GM23338 (cell line): ENCODE results near the gene MANEAL. TPM values are rescaled to one million over a fixed set of nuclear protein-coding genes. Genes with fewer than 3 reads are reported as not detected.
A peak's percentile ranks its signal among the peaks of the same experiment; 100 is the strongest.

Source experiments
- ATAC-seq: fragments of 200-7000 bp; cut with Tn5 transposase; 3 replicates; pipeline ENCODE4 v1.9.1; 2020
- DNase-seq: peaks from one replicate; pipeline ENCODE4 v3.0.0-alpha.2; 2015; ENCODE audit warnings: low spot score
- H2AFZ ChIP-seq: fragments of 200-600 bp; sonication (generic); 2 replicates; pipeline ENCODE4 v1.8.0; 2016; ENCODE audit warnings: antibody characterized with exemption, mild to moderate bottlenecking, moderate library complexity
- H3F3A ChIP-seq: fragments of 200-600 bp; sonication (generic); replicated peaks from 2 replicates; pipeline ENCODE4 v1.8.0; 2017; ENCODE audit warnings: antibody characterized with exemption, mixed run types, low read depth
- H3K27ac ChIP-seq: fragments of 200-600 bp; sonication (generic); 2 replicates; pipeline ENCODE4 v1.6.1; 2016; ENCODE audit warnings: low read depth
- H3K27me3 ChIP-seq: fragments of 200-600 bp; sonication (generic); 2 replicates; pipeline ENCODE4 v1.8.0; 2016; ENCODE audit warnings: mild to moderate bottlenecking, mixed run types, moderate library complexity; ENCODE audit not compliant: insufficient read depth
- H3K36me3 ChIP-seq: fragments of 200-600 bp; sonication (generic); 2 replicates; pipeline ENCODE4 v1.8.0; 2016; ENCODE audit warnings: mild to moderate bottlenecking; ENCODE audit not compliant: insufficient read depth
- H3K4me1 ChIP-seq: fragments of 200-600 bp; sonication (generic); 2 replicates; pipeline ENCODE4 v1.8.0; 2016; ENCODE audit warnings: mild to moderate bottlenecking, moderate library complexity; ENCODE audit not compliant: insufficient read depth
- H3K4me2 ChIP-seq: fragments of 200-600 bp; sonication (generic); 2 replicates; pipeline ENCODE4 v1.7.1; 2017; ENCODE audit warnings: mixed run types
- H3K4me3 ChIP-seq: fragments of 200-600 bp; sonication (generic); 2 replicates; pipeline ENCODE4 v1.6.1; 2016; ENCODE audit warnings: mixed run types
- H3K79me2 ChIP-seq: fragments of 200-600 bp; sonication (generic); replicated peaks from 2 replicates; pipeline ENCODE4 v1.8.0; 2017; ENCODE audit warnings: mild to moderate bottlenecking; ENCODE audit not compliant: insufficient read depth
- H3K9me2 ChIP-seq: fragments of 200-600 bp; sonication (generic); 2 replicates; pipeline ENCODE4 v1.8.0; 2017; ENCODE audit not compliant: insufficient read depth
- H4K20me1 ChIP-seq: fragments of 200-600 bp; sonication (generic); replicated peaks from 2 replicates; pipeline ENCODE4 v1.8.0; 2017; ENCODE audit warnings: mild to moderate bottlenecking; ENCODE audit not compliant: insufficient read depth
- H3K27ac Mint-ChIP-seq: 2 replicates; pipeline ENCODE4 v1.8.0; 2020; ENCODE audit warnings: inconsistent platforms, mild to moderate bottlenecking, moderate library complexity, mixed read lengths
- H3K27me3 Mint-ChIP-seq: 3 replicates; pipeline ENCODE4 v1.8.0; 2022; ENCODE audit warnings: low read depth, mild to moderate bottlenecking, moderate library complexity, mixed read lengths, inconsistent platforms; ENCODE audit not compliant: insufficient read depth, poor library complexity
- H3K36me3 Mint-ChIP-seq: 3 replicates; pipeline ENCODE4 v1.8.0; 2021; ENCODE audit warnings: low read depth, mild to moderate bottlenecking, inconsistent platforms, moderate library complexity, mixed read lengths
- H3K4me1 Mint-ChIP-seq: 3 replicates; pipeline ENCODE4 v1.8.0; 2020; ENCODE audit warnings: mild to moderate bottlenecking, inconsistent platforms, mixed read lengths
- H3K4me3 Mint-ChIP-seq: 3 replicates; pipeline ENCODE4 v1.8.0; 2021; ENCODE audit warnings: moderate library complexity, mild to moderate bottlenecking, inconsistent platforms, mixed read lengths
- H3K9me3 Mint-ChIP-seq: 3 replicates; pipeline ENCODE4 v1.8.0; 2020; ENCODE audit warnings: moderate library complexity, mild to moderate bottlenecking, inconsistent platforms, mixed read lengths
- CREB1 ChIP-seq: fragments of 250-450 bp; sonication (Bioruptor Pico); IDR thresholded peaks from 2 replicates; pipeline ENCODE4 v1.5.0; 2020; ENCODE audit warnings: low read depth, mild to moderate bottlenecking, moderate library complexity
- CTCF ChIP-seq, 2 experiments: fragments of 200-600 bp in 1 of 2; sonication (generic) in 1 of 2; conservative IDR thresholded peaks; 2 replicates each; pipeline versions ENCODE4 v1.5.1 to v1.6.1; 2016 to 2017; ENCODE audit warnings: antibody characterized with exemption in 2 of 2, low read depth in 2 of 2, mild to moderate bottlenecking in 2 of 2, moderate library complexity in 1 of 2
- EZH2 ChIP-seq: fragments of 200-600 bp; sonication (generic); IDR thresholded peaks from one replicate; pipeline ENCODE4 v1.8.0; 2017; ENCODE audit warnings: antibody characterized with exemption, mild to moderate bottlenecking, low read depth; ENCODE audit not compliant: unreplicated experiment
- EZH2phosphoT487 ChIP-seq: fragments of 200-600 bp; sonication (generic); IDR thresholded peaks from one replicate; pipeline ENCODE4 v1.8.1; 2018; ENCODE audit warnings: antibody characterized with exemption; ENCODE audit not compliant: unreplicated experiment
- JUNB ChIP-seq: IDR thresholded peaks from one replicate; pipeline ENCODE4 v1.6.1; 2016; ENCODE audit warnings: antibody characterized with exemption; ENCODE audit not compliant: unreplicated experiment
- NANOG ChIP-seq: IDR thresholded peaks from 2 replicates; pipeline ENCODE4 v1.6.1; 2016; ENCODE audit warnings: antibody characterized with exemption, borderline replicate concordance
- POLR2AphosphoS5 ChIP-seq: IDR thresholded peaks from 2 replicates; pipeline ENCODE4 v1.6.1; 2016; ENCODE audit warnings: antibody characterized with exemption, low read depth
- REST ChIP-seq: IDR thresholded peaks from one replicate; pipeline ENCODE4 v1.6.1; 2018; ENCODE audit warnings: antibody characterized with exemption; ENCODE audit not compliant: unreplicated experiment
- STAT1 ChIP-seq: IDR thresholded peaks from one replicate; pipeline ENCODE4 v1.6.1; 2016; ENCODE audit warnings: antibody characterized with exemption; ENCODE audit not compliant: unreplicated experiment
- ZNF114 ChIP-seq: fragments of 250-450 bp; sonication (Bioruptor Pico); IDR thresholded peaks from 2 replicates; pipeline ENCODE4 v1.5.0; 2020; ENCODE audit warnings: mild to moderate bottlenecking, moderate library complexity
- ZNF331 ChIP-seq: fragments of 250-450 bp; sonication (Bioruptor Pico); IDR thresholded peaks from 2 replicates; pipeline ENCODE4 v1.5.0; 2020; ENCODE audit warnings: low read depth, mild to moderate bottlenecking, moderate library complexity
- polyA plus RNA-seq: library from polyadenylated mRNA; unstranded; fragments of >200 nt; fragmentation: Nextera tagmentation; extraction: Ambion mirVana; gene quantifications from 2 replicates; pipeline ENCODE4 v1.2.1, GENCODE V29; 2016
- total RNA-seq: library from RNA; depleted of rRNA; stranded (reverse); fragments of >200 nt; shearing (Covaris generic); gene quantifications from 2 replicates; pipeline ENCODE4 v1.2.3, GENCODE V29; 2014
- TF ChIP-seq, protein P1 (sequence below): IDR thresholded peaks from 2 replicates; pipeline ENCODE4 v1.6.1; 2016; ENCODE audit warnings: antibody characterized with exemption

The MANEAL gene
- total and polyA plus RNA-seq, 2 experiments from 2014 or later: 2.3 to 8.1 TPM

DNA sequence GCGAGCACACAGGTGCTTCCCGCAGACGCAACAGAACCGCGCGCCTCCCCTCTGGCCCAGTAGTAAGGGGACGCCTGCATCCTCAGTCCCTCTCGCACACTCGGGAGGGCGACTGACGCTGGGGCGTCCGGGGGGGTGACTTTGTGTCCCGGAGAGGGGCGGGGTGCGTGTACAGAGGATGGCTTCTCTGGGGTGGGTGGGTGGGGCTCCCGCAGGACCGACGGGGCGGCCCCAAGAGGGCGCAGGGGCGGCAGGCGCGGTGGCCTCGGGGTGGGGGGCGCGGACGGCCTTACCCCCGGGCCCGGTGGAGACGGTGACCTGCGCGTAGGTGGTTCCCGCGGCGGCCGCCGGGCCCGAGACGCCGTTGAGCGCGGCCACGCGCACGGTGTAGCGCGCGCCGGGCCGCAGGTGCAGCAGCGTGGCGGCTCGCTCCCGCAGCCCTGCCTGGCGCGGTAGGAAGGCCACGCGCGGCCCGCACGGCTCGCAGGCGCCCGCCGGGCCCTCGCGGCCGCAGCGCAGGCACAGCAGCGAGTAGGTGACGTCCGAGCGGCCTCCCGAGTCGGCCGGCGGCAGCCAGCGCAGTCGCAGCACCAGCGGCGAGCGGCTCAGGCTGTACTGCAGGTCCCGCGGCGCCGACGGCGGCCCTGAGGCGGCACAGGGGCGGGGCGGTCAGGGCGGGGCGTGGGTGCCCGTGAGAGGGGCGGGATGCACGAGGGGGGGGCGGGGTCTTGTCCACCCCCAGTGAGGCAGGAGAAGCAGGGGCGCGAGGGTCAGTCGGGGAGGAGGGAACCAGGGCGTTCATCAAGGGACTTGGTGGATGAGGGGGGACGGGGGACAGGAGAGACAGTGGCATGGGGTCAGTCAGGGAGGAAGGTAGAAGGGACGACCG lies 40.8 kb upstream of the MANEAL start:
- Mint-ChIP-seq H3K4me3 (peak overlapping the region; percentile 71), H3K4me1 (peaks cover 4% of the 10 kb centered on the region; the same call in 2 of the 3 replicates)

GRCh38 chr1:37753473-37754321 lies 40.0 kb upstream of the MANEAL start:
- Histone ChIP-seq H3K27me3 (peaks cover 87% of the 10 kb centered on the region), H2AFZ (peak overlapping the region; percentile 72), H3F3A (peaks cover 4% of the 10 kb centered on the region; the same call in 1 of the 2 replicates), H3K9me2 (no peaks in the 10 kb centered on the region), H3K27ac (no peak overlapping the region), H3K36me3 (no peaks in the 10 kb centered on the region), H4K20me1 (peaks cover 4% of the 10 kb centered on the region; the same call in 1 of the 2 replicates), H3K4me1 (no peaks in the 10 kb centered on the region), H3K79me2 (no peaks in the 10 kb centered on the region), H3K4me2 (peak overlapping the region; percentile 81), H3K4me3 (peak overlapping the region; percentile 61)
- Mint-ChIP-seq H3K9me3 (no peaks in the 10 kb centered on the region), H3K36me3 (no peaks in the 10 kb centered on the region), H3K27me3 (peaks cover 55% of the 10 kb centered on the region), H3K27ac (no peak overlapping the region), H3K4me3 (peak overlapping the region; percentile 69), H3K4me1 (peaks cover 4% of the 10 kb centered on the region; the same call in 2 of the 3 replicates)
- DNase-seq (peak; percentile 62), ATAC-seq (peak; percentile 47)
- peak; percentile 29; the same call in 1 of the 2 replicates for TF ChIP-seq POLR2AphosphoS5
- TF ChIP-seq EZH2phosphoT487: peak; percentile 48
- TF ChIP-seq STAT1: no peak
- TF ChIP-seq, protein P1, sequence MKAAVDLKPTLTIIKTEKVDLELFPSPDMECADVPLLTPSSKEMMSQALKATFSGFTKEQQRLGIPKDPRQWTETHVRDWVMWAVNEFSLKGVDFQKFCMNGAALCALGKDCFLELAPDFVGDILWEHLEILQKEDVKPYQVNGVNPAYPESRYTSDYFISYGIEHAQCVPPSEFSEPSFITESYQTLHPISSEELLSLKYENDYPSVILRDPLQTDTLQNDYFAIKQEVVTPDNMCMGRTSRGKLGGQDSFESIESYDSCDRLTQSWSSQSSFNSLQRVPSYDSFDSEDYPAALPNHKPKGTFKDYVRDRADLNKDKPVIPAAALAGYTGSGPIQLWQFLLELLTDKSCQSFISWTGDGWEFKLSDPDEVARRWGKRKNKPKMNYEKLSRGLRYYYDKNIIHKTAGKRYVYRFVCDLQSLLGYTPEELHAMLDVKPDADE: no peak
- TF ChIP-seq CTCF (conservative IDR thresholded peaks at IDR 0.05; ENCODE audit: low read depth in 2 of 2): no peak
- TF ChIP-seq CREB1 (CRISPR knock-in tag): no peak
- no peak for TF ChIP-seq NANOG
- TF ChIP-seq ZNF331: no peak
- TF ChIP-seq EZH2: peak; percentile 69
- no peak for TF ChIP-seq JUNB
- TF ChIP-seq ZNF114 (CRISPR knock-in tag): no peak
- TF ChIP-seq REST: no peak

More for the DNA sequence above, 40.8 kb upstream of the MANEAL start:
- Histone ChIP-seq H3K9me2 (no peaks in the 10 kb centered on the region), H3F3A (peaks cover 4% of the 10 kb centered on the region; the same call in 1 of the 2 replicates), H3K4me1 (no peaks in the 10 kb centered on the region), H3K27ac (no peak overlapping the region), H3K27me3 (peaks cover 79% of the 10 kb centered on the region), H3K79me2 (no peaks in the 10 kb centered on the region), H2AFZ (peak overlapping the region; percentile 87; the same call in 1 of the 2 replicates), H4K20me1 (peaks cover 4% of the 10 kb centered on the region; the same call in 1 of the 2 replicates), H3K4me3 (peak overlapping the region; percentile 61), H3K36me3 (no peaks in the 10 kb centered on the region), H3K4me2 (peak overlapping the region; percentile 81)
- no peak for TF ChIP-seq STAT1
- TF ChIP-seq EZH2: peak; percentile 28
- Mint-ChIP-seq H3K27ac (no peak overlapping the region), H3K27me3 (peaks cover 55% of the 10 kb centered on the region), H3K36me3 (no peaks in the 10 kb centered on the region), H3K9me3 (no peaks in the 10 kb centered on the region)
- ATAC-seq: peak; percentile 73
- peak; percentile 62 for DNase-seq
